WI38 (cell line): ENCODE measurements around the gene ELK3.

ENCODE experiments used
- H3K4me3 ChIP-seq: 2 replicates; pipeline ENCODE4 v1.5.1; 2011; ENCODE audit warnings: low read depth, mild to moderate bottlenecking, control low read depth, low read length
- TF ChIP-seq, protein P1 (sequence below): IDR thresholded peaks from 2 replicates; pipeline ENCODE4 v1.5.1; 2012; ENCODE audit warnings: low read depth, mild to moderate bottlenecking, control low read depth, low read length

ELK3 gene

DNA sequence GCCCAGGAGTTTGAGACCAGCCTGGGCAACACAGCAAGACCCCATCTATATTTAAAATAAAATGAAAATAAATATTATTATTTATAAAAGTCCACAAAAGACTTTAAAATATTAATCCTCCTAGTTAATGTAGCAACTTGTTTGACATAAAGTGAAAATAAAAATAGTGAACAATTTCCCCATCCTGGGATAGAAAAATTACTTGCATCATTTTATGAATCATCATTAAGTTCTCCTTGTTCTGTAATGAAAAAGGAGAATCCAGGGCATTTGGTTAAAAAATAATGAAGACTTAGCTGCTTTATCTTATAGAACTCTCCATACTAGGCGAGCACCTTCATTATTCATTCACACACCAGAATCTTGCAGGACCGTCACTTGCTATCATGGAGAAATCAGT, 66.1 kb downstream of the ELK3 start:
- TF ChIP-seq, protein P1, sequence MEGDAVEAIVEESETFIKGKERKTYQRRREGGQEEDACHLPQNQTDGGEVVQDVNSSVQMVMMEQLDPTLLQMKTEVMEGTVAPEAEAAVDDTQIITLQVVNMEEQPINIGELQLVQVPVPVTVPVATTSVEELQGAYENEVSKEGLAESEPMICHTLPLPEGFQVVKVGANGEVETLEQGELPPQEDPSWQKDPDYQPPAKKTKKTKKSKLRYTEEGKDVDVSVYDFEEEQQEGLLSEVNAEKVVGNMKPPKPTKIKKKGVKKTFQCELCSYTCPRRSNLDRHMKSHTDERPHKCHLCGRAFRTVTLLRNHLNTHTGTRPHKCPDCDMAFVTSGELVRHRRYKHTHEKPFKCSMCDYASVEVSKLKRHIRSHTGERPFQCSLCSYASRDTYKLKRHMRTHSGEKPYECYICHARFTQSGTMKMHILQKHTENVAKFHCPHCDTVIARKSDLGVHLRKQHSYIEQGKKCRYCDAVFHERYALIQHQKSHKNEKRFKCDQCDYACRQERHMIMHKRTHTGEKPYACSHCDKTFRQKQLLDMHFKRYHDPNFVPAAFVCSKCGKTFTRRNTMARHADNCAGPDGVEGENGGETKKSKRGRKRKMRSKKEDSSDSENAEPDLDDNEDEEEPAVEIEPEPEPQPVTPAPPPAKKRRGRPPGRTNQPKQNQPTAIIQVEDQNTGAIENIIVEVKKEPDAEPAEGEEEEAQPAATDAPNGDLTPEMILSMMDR, result no peak
- H3K4me3 ChIP-seq, result no peak overlapping the region

DNA sequence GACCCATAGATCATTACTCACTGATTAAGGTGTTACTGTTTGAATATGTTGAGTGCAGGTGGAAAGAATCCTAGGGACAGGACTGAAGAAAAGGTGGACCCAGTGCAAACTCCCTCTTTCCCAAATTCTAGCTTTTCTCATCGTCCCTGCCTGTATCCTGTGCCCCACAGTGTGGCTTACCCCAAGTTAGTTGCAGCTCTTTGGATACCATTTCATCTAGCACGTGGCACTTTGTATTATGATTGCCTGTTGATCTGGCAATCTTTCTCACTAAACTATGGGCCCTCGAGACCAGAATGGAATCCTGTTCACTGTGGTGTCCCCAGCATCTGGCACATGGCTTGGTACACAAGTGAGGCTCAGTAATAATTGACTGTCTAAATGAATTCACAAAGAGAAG, 66.5 kb downstream of the ELK3 start:
- no peak overlapping the region for H3K4me3 ChIP-seq
- TF ChIP-seq, protein P1, result no peak

DNA sequence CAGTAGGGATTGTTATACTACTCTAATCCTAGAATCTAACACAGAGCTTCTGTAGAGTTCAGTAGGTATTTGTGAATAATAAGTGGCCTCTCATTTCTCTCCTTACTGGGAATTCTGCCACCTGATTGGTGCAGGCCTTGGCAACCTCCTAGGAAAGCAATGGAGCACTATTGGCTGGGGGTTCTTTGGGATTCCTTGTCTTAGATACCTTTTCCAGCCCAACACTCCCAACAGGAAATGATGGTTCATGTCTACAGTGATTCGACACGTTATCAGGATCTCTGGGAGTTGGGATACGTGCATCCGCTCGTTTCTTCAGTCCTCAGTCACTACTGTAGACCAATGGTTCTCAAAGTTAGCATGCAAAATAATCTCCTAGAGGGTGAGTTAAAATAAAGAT, 67.4 kb downstream of the ELK3 start:
- TF ChIP-seq, protein P1, result no peak
- H3K4me3 ChIP-seq, result no peak overlapping the region

DNA sequence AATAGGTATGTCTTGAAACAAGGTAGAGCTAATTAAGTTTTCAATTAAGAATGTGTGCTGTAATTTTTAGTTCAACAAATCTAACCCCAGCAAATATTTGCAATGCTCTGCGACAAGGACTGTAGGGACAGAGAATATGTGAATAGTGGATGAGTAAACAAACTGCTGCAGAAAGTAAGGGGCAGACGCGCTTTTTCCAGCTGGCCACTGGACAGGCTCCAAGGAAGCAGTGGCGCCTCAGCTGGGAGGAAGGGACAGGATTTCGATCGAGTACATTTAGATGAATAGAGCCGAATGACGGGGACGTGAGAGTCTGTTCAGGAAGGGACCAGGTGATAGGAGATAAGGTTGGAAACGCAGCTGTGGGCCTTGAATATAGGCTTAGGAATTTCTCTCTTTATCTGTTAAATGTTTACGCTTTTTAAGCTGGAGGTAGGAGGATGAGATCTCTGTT, 69.3 kb downstream of the ELK3 start:
- TF ChIP-seq, protein P1, result no peak
- no peak overlapping the region for H3K4me3 ChIP-seq

DNA sequence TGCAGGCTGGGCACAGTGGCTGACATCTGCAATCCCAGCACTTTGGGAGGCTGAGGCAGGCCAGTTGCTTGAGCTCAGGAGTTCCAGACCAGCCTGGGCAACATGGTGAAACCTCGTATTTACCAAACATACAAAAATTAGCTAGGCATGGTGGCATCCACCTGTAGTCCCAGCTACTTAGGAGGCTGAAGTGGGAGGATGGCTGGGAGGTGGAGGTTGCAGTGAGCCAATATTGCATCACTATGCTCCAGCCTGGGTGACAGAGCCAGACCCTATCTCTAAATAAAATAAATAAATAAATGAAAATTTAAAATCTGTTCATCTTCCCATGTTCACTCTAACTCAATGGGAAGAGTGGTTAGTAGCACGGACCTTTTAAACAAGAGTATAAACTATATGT, 71.2 kb downstream of the ELK3 start:
- TF ChIP-seq, protein P1, result no peak
- H3K4me3 ChIP-seq, result no peak overlapping the region

DNA sequence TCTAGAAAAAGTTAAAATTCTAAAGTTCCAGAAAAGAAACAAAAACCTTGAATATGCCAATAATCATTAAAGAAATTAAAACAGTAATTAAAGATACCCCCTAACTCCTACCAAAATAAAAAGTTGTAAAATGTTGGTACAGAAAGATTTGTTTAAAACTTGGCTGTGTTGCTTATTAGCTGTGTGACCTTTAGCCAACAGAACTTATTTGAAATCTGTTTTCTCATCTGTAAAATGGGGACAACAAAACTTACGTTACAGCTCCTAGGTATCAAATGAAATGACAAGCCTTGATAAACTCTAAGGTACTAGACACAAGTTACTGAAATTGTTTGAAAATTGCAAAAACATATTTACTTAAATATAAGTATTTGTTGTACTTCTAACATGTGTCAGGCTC, 71.7 kb downstream of the ELK3 start:
- no peak overlapping the region for H3K4me3 ChIP-seq
- TF ChIP-seq, protein P1, result no peak

DNA sequence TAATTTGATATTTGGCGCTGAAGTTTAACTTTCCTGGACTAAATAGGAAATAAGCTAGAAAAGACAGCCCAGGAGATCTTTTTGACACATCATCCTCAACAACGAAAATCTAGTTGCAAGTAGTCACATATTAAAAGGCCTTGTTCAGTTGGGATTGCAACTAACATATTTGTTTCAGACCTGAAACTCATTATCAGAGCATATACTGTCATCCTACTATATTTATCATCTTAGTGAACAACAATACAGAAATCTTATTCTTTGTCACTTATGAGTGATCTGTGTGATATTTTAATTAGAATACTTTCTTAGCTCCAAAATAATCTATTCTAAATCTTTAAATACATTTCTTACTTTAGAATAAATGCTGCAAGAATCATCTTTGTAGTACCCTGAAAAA, 72.1 kb downstream of the ELK3 start:
- TF ChIP-seq, protein P1, result no peak
- H3K4me3 ChIP-seq, result no peak overlapping the region
